Gastroesophageal sphincter (tissue), 3 donors: Measurements from ENCODE around the gene GNAO1.

Experiments used
- POLR2A ChIP-seq, 2 donors: fragments of 450-650 bp; IDR thresholded peaks; one replicate each; pipeline ENCODE4 v1.6.1; 2017; ENCODE audit warnings: antibody characterized with exemption in 2 of 2, mild to moderate bottlenecking in 2 of 2, moderate library complexity in 1 of 2
- TF ChIP-seq, protein P1 (sequence below), 4 experiments: fragments of 200-600 bp in 2 of 4; fragments of 450-650 bp in 2 of 4; sonication (generic) in 1 of 4; IDR thresholded peaks; one replicate each; pipeline ENCODE4 v1.5.1; 2017 to 2019; ENCODE audit warnings: antibody characterized with exemption in 4 of 4, mild to moderate bottlenecking in 2 of 4, moderate library complexity in 2 of 4

DNA sequence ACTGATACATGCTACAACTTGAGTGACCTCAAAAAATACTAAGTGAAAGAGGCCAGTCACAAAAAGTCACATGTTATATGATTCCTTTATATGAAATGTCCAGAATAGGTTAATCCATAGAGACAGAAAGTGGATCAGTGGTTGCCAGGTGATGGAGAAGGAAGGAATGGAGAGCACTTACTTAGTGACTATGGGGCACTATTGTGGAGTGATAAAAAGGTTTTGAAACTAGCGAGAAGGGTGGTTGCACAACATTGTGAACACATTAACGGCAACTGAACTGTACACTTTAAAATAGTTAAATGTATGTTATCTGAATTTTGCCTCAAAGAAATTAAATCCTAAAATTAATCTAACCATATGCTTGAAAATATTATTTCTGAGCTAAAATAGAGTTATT is 208.2 kb downstream of the GNAO1 start:
- no peak for TF ChIP-seq POLR2A (IDR thresholded peaks at IDR 0.05)
- TF ChIP-seq, protein P1, sequence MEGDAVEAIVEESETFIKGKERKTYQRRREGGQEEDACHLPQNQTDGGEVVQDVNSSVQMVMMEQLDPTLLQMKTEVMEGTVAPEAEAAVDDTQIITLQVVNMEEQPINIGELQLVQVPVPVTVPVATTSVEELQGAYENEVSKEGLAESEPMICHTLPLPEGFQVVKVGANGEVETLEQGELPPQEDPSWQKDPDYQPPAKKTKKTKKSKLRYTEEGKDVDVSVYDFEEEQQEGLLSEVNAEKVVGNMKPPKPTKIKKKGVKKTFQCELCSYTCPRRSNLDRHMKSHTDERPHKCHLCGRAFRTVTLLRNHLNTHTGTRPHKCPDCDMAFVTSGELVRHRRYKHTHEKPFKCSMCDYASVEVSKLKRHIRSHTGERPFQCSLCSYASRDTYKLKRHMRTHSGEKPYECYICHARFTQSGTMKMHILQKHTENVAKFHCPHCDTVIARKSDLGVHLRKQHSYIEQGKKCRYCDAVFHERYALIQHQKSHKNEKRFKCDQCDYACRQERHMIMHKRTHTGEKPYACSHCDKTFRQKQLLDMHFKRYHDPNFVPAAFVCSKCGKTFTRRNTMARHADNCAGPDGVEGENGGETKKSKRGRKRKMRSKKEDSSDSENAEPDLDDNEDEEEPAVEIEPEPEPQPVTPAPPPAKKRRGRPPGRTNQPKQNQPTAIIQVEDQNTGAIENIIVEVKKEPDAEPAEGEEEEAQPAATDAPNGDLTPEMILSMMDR (IDR thresholded peaks at IDR 0.05): no peak
